ENCODE data around the gene ITIH3. TPM values are rescaled to one million over a fixed set of nuclear protein-coding genes. Genes with fewer than 3 reads are reported as not detected.

The ITIH3 gene
- total RNA-seq, 4 donors from 2014 or later, result 0.27 to 1.6 TPM; not detected in 2

- TF ChIP-seq CTCF (IDR thresholded peaks at IDR 0.05), result no peak
- Histone ChIP-seq H3K27me3 (no peaks in the 10 kb centered on the region), H3K4me1 (no peaks in the 10 kb centered on the region), H3K4me3 (no peak overlapping the region), H3K9me3 (no peaks in the 10 kb centered on the region), H3K36me3 (peaks cover 0 to 57% (median 23%) of the 10 kb centered on the region in 4 donors), H3K27ac (no peak overlapping the region)
- in situ Hi-C loops (cut with MboI; ENCODE audit: low pct_ligation_motif_present in 1 of 4, low pct_unique_long_range_greater_than_20kb in 1 of 4, low sequenced_read_pairs in 3 of 4) (no loop called here), intact Hi-C loops (cut with DNase I; ENCODE audit: low total_unique reads) (no loop called here)
- WGBS, 2 donors (ENCODE audit: low coverage in 1 of 2), result 80 to 91% methylated on average over 2 of the region's 2 CpGs
- DNase-seq, result no peak
Measured at GRCh38 chr3:52763466-52763865, 31.1 kb upstream of the ITIH3 start.

- TF ChIP-seq EP300 (IDR thresholded peaks at IDR 0.05; ENCODE audit: low read depth), result no peak
- no peak for TF ChIP-seq CTCF (IDR thresholded peaks at IDR 0.05)
- no peak for DNase-seq
- 23 to 26% methylated on average over 13 of the region's 13 CpGs for WGBS, 2 donors (ENCODE audit: low coverage in 1 of 2)
- in situ Hi-C loops (cut with MboI; ENCODE audit: low pct_ligation_motif_present in 1 of 4, low pct_unique_long_range_greater_than_20kb in 1 of 4, low sequenced_read_pairs in 3 of 4), result no loop called here
- peak overlapping the region; percentile 80 to 83 (median 81) for H3K27ac ChIP-seq
- no peaks in the 10 kb centered on the region for H3K9me3 ChIP-seq
- H3K27me3 ChIP-seq, result no peaks in the 10 kb centered on the region
- peaks cover 0 to 16% (median 7%) of the 10 kb centered on the region in 4 donors for H3K36me3 ChIP-seq
- intact Hi-C loops (cut with DNase I; ENCODE audit: low total_unique reads), result no loop called here
- H3K4me1 ChIP-seq, result peaks cover 4 to 19% (median 13%) of the 10 kb centered on the region in 4 donors
- peak overlapping the region; percentile 56 to 93 (median 90) for H3K4me3 ChIP-seq
Measured at GRCh38 chr3:52769786-52770455, 24.7 kb upstream of the ITIH3 start.

- WGBS, 2 donors (ENCODE audit: low coverage in 1 of 2), result 1 to 7% methylated on average over 5 to 57 of the region's 67 CpGs
- Histone ChIP-seq H3K9me3 (no peaks in the 10 kb centered on the region), H3K36me3 (peaks cover 0 to 12% (median 3%) of the 10 kb centered on the region in 4 donors), H3K27me3 (no peaks in the 10 kb centered on the region), H3K4me1 (peaks cover 7 to 19% (median 13%) of the 10 kb centered on the region in 4 donors), H3K27ac (peak within 1 kb of the TSS; percentile 80 to 83 (median 81)), H3K4me3 (peak within 1 kb of the TSS; percentile 56 to 93 (median 90))
- in situ Hi-C loops (cut with MboI; ENCODE audit: low pct_ligation_motif_present in 1 of 4, low pct_unique_long_range_greater_than_20kb in 1 of 4, low sequenced_read_pairs in 3 of 4) (no loop called here), intact Hi-C loops (cut with DNase I; ENCODE audit: low total_unique reads) (no loop called here)
- TF ChIP-seq EP300 (IDR thresholded peaks at IDR 0.05; ENCODE audit: low read depth) (no peak), POLR2AphosphoS5 (IDR thresholded peaks at IDR 0.05) (peak; percentile 82 to 85 (median 82)), CTCF (IDR thresholded peaks at IDR 0.05) (peak in 1 of 5 experiments; percentile 2), POLR2A (IDR thresholded peaks at IDR 0.05) (peak; percentile 81)
- DNase-seq, result peak; percentile 95
Measured at GRCh38 chr3:52770496-52771333, 23.9 kb upstream of the ITIH3 start, which contains the start of gene NEK4. Gene NEK4, minus strand, starts transcription at chr3:52770940. Its CDS starts 194 bp downstream, at chr3:52770746.

- DNase-seq, result no peak
- Histone ChIP-seq H3K4me3 (peak overlapping the region; percentile 9 to 91 (median 73)), H3K36me3 (peaks cover 0 to 7% (median 0%) of the 10 kb centered on the region in 4 donors), H3K4me1 (peaks cover 7 to 19% (median 13%) of the 10 kb centered on the region in 4 donors), H3K27me3 (no peaks in the 10 kb centered on the region), H3K9me3 (no peaks in the 10 kb centered on the region), H3K27ac (peak overlapping the region; percentile 80 to 83 (median 81))
- intact Hi-C loops (cut with DNase I; ENCODE audit: low total_unique reads), result no loop called here
- in situ Hi-C loops (cut with MboI; ENCODE audit: low pct_ligation_motif_present in 1 of 4, low pct_unique_long_range_greater_than_20kb in 1 of 4, low sequenced_read_pairs in 3 of 4), result no loop called here
- TF ChIP-seq EP300 (IDR thresholded peaks at IDR 0.05; ENCODE audit: low read depth), result no peak
- no peak for TF ChIP-seq POLR2AphosphoS5 (IDR thresholded peaks at IDR 0.05)
- TF ChIP-seq CTCF (IDR thresholded peaks at IDR 0.05), result no peak
- TF ChIP-seq POLR2A (IDR thresholded peaks at IDR 0.05), result no peak
- WGBS, 2 donors (ENCODE audit: low coverage in 1 of 2), result 44 to 65% methylated on average over 2 to 5 of the region's 5 CpGs
Measured at GRCh38 chr3:52771334-52771681, 23.3 kb upstream of the ITIH3 start.

All from transverse colon (tissue), 4 donors.